K562 (cell line): ENCODE results near the gene MTFR2. TPM values are rescaled to one million over a fixed set of nuclear protein-coding genes. Genes with fewer than 3 reads are reported as not detected.

Experiments
- ATF7 ChIP-seq: fragments of 450-650 bp; IDR thresholded peaks from 2 replicates; pipeline ENCODE4 v1.7.1; 2014; ENCODE audit warnings: mild to moderate bottlenecking, moderate library complexity
- CCNT2 ChIP-seq: IDR thresholded peaks from 2 replicates; pipeline ENCODE4 v1.6.1; 2011; ENCODE audit warnings: borderline replicate concordance, low read depth, mild to moderate bottlenecking, moderate library complexity, mixed read lengths, low read length; ENCODE audit not compliant: insufficient read length; ENCODE audit errors: extremely low read depth
- DEAF1 ChIP-seq: fragments of 450-650 bp; formaldehyde crosslinking; IDR thresholded peaks from 2 replicates; pipeline ENCODE4 v1.4.0; 2020; ENCODE audit warnings: mild to moderate bottlenecking, moderate library complexity
- FOXP4 ChIP-seq: sonication (generic); formaldehyde crosslinking; IDR thresholded peaks from 2 replicates; pipeline ENCODE4 v1.8.0; 2022; ENCODE audit warnings: mild to moderate bottlenecking, missing genetic modification reagents, borderline replicate concordance
- HCFC1 ChIP-seq: IDR thresholded peaks from 2 replicates; pipeline ENCODE4 v1.6.1; 2012; ENCODE audit warnings: low read depth, low read length, improper control_type of control experiment
- PHF8 ChIP-seq: fragments of 200-600 bp; sonication (generic); IDR thresholded peaks from 2 replicates; pipeline ENCODE4 v1.6.1; 2012; ENCODE audit warnings: mixed run types, mild to moderate bottlenecking, inconsistent platforms, low read length, moderate library complexity, borderline replicate concordance
- SMAD4 ChIP-seq: fragments of 250-450 bp; sonication (Bioruptor Pico); conservative IDR thresholded peaks from 2 replicates; pipeline ENCODE4 v1.8.0; 2021; ENCODE audit warnings: inconsistent platforms, mild to moderate bottlenecking, moderate library complexity
- ZNF384 ChIP-seq: IDR thresholded peaks from 2 replicates; pipeline ENCODE4 v1.6.1; 2012; ENCODE audit warnings: low read depth, low read length, improper control_type of control experiment
- polyA plus RNA-seq, 8 experiments: library from polyadenylated mRNA; depleted of rRNA in 4 of 8; stranded (reverse) in 5 of 8; unstranded in 3 of 8; fragments of >200 nt; fragmentation: Nextera tagmentation in 2 of 8; fragmentation: Illumina TruSeq in 1 of 8; extraction: Ambion mirVana in 2 of 8; extraction: Trizol in 1 of 8; gene quantifications; 2 replicates each; pipeline versions ENCODE4 v1.2.1 to v1.2.3, GENCODE V29; 2011 to 2014; ENCODE audit warnings: inconsistent platforms in 1 of 8, missing spikeins in 1 of 8
- total RNA-seq, 7 experiments: library from RNA; depleted of rRNA in 6 of 7; stranded (reverse); fragments of >200 nt in 6 of 7; fragmentation: Illumina TruSeq in 2 of 7; extraction: Trizol in 2 of 7; gene quantifications; 2 replicates each; pipeline versions ENCODE4 v1.2.1 to v1.2.3, GENCODE V29; 2011 to 2021; ENCODE audit warnings: low replicate concordance in 1 of 7
- TF ChIP-seq, protein P1 (sequence below): sonication (generic); formaldehyde crosslinking; IDR thresholded peaks from 2 replicates; pipeline ENCODE4 v1.8.0; 2023; ENCODE audit warnings: mild to moderate bottlenecking, missing genetic modification reagents
- TF ChIP-seq, protein P2 (sequence below), 2 experiments: fragments of 450-650 bp in 1 of 2; sonication (generic) in 1 of 2; formaldehyde crosslinking in 1 of 2; IDR thresholded peaks; 2 replicates each; pipeline versions ENCODE4 v1.7.1 to v1.9.0; 2016 to 2022; ENCODE audit warnings: inconsistent platforms in 1 of 2, mild to moderate bottlenecking in 1 of 2, missing genetic modification reagents in 1 of 2

The MTFR2 gene
- total and polyA plus RNA-seq, 9 of the 15 experiments (the other 6 are each of a cell fraction or from before 2014, with no cell fraction given), result 10.1 to 63.3 (median 45.9) TPM

DNA sequence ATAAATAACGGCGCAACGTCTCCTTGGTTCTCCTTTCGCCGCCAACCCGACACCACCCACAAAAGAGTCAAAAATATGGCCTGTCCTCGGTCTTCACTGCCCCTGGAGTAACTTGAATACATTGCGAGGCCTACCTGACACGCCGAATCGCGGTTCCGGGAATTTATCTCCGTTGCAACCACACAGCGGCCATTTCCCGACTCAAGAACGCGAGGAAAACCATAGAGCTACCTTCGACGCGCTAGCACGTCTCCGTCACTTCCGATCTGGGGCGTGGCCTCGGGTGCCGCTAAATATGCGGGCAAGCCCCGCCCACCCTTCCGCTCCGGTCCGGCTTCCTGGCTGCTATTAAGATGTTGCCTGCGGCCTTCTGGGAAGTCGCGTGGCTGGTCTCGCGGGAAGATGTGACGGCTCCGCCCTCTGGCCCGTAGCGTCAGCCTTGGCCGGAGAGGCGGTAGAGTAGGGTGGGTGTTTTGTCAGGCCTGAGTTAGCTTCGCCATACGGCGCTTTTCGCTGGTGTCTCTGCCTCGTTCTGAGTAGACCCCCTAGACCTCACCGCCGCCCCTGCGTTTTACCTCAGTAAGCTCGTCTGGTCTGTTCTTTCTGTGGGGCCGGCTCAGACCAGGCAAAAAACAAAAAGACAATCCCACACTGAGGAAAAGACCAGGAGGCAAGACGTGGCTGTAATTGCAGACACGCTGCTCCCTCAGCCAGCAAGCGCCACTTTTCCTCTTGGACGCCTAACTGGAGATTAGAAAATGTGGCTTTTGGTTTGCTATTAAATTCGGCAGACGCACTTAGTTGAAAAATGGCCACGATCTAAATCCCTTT, 39.7 kb upstream of the MTFR2 start, which contains the start of gene BCLAF1 (continued):
- 0 out of 2 replicates have a peak, but pooled peaks have one; percentile 57 for TF ChIP-seq FOXP4
- peak; percentile 64 for TF ChIP-seq CCNT2
- TF ChIP-seq, protein P1, sequence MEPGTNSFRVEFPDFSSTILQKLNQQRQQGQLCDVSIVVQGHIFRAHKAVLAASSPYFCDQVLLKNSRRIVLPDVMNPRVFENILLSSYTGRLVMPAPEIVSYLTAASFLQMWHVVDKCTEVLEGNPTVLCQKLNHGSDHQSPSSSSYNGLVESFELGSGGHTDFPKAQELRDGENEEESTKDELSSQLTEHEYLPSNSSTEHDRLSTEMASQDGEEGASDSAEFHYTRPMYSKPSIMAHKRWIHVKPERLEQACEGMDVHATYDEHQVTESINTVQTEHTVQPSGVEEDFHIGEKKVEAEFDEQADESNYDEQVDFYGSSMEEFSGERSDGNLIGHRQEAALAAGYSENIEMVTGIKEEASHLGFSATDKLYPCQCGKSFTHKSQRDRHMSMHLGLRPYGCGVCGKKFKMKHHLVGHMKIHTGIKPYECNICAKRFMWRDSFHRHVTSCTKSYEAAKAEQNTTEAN (CRISPR knock-in tag), result peak; percentile 77; the same call in 1 of the 2 replicates
- TF ChIP-seq ZNF384, result peak; percentile 11; the same call in 1 of the 2 replicates
- peak; percentile 76 for TF ChIP-seq ATF7
- TF ChIP-seq PHF8, result peak; percentile 99
- peak; percentile 32; the same call in 1 of the 2 replicates for TF ChIP-seq DEAF1
- peak; percentile 80 for TF ChIP-seq SMAD4 (CRISPR knock-in tag)
- peak; percentile 53; the same call in 1 of the 2 replicates for TF ChIP-seq HCFC1
- TF ChIP-seq, protein P2, sequence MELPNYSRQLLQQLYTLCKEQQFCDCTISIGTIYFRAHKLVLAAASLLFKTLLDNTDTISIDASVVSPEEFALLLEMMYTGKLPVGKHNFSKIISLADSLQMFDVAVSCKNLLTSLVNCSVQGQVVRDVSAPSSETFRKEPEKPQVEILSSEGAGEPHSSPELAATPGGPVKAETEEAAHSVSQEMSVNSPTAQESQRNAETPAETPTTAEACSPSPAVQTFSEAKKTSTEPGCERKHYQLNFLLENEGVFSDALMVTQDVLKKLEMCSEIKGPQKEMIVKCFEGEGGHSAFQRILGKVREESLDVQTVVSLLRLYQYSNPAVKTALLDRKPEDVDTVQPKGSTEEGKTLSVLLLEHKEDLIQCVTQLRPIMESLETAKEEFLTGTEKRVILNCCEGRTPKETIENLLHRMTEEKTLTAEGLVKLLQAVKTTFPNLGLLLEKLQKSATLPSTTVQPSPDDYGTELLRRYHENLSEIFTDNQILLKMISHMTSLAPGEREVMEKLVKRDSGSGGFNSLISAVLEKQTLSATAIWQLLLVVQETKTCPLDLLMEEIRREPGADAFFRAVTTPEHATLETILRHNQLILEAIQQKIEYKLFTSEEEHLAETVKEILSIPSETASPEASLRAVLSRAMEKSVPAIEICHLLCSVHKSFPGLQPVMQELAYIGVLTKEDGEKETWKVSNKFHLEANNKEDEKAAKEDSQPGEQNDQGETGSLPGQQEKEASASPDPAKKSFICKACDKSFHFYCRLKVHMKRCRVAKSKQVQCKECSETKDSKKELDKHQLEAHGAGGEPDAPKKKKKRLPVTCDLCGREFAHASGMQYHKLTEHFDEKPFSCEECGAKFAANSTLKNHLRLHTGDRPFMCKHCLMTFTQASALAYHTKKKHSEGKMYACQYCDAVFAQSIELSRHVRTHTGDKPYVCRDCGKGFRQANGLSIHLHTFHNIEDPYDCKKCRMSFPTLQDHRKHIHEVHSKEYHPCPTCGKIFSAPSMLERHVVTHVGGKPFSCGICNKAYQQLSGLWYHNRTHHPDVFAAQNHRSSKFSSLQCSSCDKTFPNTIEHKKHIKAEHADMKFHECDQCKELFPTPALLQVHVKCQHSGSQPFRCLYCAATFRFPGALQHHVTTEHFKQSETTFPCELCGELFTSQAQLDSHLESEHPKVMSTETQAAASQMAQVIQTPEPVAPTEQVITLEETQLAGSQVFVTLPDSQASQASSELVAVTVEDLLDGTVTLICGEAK (IDR thresholded peaks at IDR 0.05), result peak; percentile 85
- TF ChIP-seq, protein P2 (CRISPR knock-in tag; IDR thresholded peaks at IDR 0.05), result no peak; the same call in 1 of the 2 replicates
